Measurements from ENCODE around the gene DISP3.
"Not testable (repeated sequence)": the region's sequence is repeated elsewhere in the genome, so short reads cannot be mapped to it uniquely, and the experiment has no call there.

Gene DISP3

GRCh38 chr1:11579506-11579905, 100.6 kb downstream of the DISP3 start:
- no peak overlapping the region for H3K4me3 ChIP-seq (replicated peaks; ENCODE audit: low read depth, low read length)
- no peak for TF ChIP-seq CTCF (IDR thresholded peaks at IDR 0.05; ENCODE audit: low read length, missing control alignments)
- DNase-seq (ENCODE audit: low read depth): no peak

- DNase-seq (ENCODE audit: low read depth); H3K4me3 ChIP-seq (replicated peaks; ENCODE audit: low read depth, low read length): not testable (repeated sequence)
Observed at GRCh38 chr1:11580049-11580448, 101.1 kb downstream of the DISP3 start.

GRCh38 chr1:11581445-11581991, 102.6 kb downstream of the DISP3 start:
- DNase-seq (ENCODE audit: low read depth): no peak
- no peak for TF ChIP-seq CTCF (IDR thresholded peaks at IDR 0.05; ENCODE audit: low read length, missing control alignments)
- H3K4me3 ChIP-seq (replicated peaks; ENCODE audit: low read depth, low read length): no peak overlapping the region

GRCh38 chr1:11585389-11585788, 106.4 kb downstream of the DISP3 start:
- DNase-seq (ENCODE audit: low read depth): no peak
- H3K4me3 ChIP-seq (replicated peaks; ENCODE audit: low read depth, low read length): no peak overlapping the region
- TF ChIP-seq CTCF (IDR thresholded peaks at IDR 0.05; ENCODE audit: low read length, missing control alignments): no peak
